HG03432 (cell line): ENCODE data around the gene ARAP1.

Experiments used
- ATAC-seq: cut with Tn5 transposase; IDR thresholded peaks from one replicate; pipeline ENCODE4 v1.9.1; 2021; ENCODE audit warnings: mild to moderate bottlenecking, moderate library complexity; ENCODE audit not compliant: unreplicated experiment

Gene ARAP1

DNA sequence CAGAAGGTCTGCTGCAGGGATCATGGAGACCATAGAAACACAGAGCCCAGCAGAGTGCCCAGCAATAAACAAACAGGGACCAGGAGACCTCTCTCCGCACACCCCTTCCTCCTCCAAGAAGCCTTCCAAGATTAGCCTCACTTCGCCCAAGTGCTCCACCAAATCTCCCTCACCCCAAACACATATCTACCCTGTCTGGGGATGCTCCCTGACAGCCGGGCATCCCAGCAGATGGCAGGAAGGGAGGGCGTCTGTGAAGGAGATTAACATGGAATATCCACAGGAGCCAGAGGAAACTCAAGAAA, 26.5 kb downstream of the ARAP1 start:
- ATAC-seq, result no peak

- ATAC-seq, result peak; percentile 32
Observed at GRCh38 chr11:72724851-72725723, 27.1 kb downstream of the ARAP1 start.

DNA sequence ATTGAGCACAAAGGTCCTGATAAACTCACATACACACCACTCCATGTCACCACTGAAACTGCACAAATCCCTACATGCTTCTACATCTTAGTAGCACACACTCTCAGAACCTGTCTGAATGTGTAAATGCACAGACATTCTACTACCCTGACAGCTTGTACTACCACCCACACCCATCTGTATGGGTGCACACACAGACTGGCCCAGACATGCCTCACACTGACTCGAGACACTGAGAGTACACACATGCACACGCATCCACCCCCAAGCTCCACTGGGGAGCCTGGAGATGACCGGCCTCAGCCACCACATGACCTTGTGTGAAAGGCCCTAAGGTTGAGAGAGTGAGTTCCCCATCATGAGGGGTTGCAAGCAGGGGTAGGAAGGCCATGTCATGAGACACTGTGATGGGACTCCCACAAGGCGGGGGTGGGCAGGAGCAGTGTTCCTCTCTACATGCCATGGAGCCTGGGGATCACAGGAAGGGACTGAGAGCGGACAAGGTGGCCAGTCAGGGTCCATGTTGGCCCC, 28.1 kb downstream of the ARAP1 start:
- ATAC-seq, result no peak

DNA sequence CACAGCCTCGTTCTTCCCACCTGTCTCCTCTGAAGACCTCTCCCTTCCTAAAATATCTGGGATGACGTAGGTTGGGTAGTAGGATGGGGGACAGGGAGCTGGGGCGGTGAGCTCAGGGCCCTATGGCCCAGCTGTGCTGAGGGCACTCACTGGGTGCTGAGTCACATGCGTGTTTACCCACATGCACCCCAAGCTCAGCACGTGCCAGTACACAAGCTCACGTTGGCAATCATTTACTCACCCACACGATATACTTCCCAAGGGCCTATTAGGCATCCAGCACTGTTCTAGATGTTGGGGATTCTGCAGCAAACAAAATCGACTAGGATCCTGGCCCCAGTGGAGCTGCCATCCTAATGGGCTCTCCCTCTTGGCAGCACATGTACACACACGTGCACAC, 28.7 kb downstream of the ARAP1 start:
- no peak for ATAC-seq

GRCh38 chr11:72722050-72722748, 30.0 kb downstream of the ARAP1 start:
- ATAC-seq, result peak; percentile 76

DNA sequence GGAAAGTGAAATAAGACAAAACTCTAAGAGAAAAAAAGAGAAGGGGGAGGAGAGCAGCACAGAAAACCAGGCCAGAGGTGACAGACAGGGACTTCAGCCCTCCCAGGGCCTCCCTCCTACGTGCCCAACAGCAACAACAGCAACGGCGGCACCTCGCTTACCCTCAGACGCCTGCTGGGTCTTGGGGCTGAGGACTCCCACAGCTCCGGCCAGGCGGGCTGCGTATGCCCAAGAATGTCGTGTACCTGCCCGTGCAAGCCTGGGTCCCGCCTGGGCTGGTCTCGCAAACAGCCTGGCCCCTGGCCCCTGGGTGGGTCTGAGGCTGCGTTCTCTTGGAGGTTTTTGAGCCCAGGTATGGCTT, 30.5 kb downstream of the ARAP1 start:
- ATAC-seq, result no peak

DNA sequence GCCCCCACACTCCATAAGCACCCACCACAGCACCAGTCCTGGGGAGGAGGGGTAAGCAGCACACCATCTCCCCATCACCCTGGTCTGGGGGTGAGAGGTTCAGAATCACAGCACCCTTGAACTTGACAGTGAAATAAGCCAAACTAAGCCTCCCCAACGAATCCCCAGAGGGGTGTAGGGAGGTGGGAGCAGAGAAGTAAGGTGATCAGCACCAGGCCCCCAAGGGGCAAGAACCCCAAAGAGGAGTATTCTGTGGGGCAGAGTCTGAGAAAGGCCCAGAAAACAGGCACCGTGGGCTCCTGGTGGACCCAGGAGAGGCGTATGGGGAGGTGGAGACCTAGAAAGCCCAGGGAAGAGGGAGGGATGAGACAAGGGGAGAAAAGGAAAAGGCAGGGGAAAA, 30.9 kb downstream of the ARAP1 start:
- no peak for ATAC-seq

GRCh38 chr11:72720784-72721183, 31.4 kb downstream of the ARAP1 start:
- ATAC-seq, result no peak

- ATAC-seq, result no peak
Observed at GRCh38 chr11:72720047-72720446, 32.2 kb downstream of the ARAP1 start.

DNA sequence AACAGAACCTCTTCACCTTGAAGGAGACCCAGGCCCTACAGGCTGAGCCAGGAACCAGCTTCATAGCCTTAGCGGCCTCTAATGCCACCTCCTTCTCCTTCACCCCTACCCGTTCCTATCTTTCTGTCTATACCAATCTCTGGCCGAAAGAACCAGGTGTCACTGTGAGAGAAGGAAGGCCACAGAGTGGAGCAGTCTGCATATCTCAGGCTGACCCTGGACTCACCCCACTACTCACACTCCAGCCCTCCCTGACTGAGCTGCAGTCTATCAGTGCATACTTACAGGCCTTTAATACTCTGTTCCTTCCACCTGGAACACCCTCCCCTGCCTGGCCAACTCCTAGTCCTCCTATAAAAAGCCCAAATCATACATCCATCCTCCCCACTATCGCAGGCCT, 32.7 kb downstream of the ARAP1 start:
- ATAC-seq, result no peak

- ATAC-seq, result no peak
Observed at GRCh38 chr11:72719144-72719543, 33.1 kb downstream of the ARAP1 start.

DNA sequence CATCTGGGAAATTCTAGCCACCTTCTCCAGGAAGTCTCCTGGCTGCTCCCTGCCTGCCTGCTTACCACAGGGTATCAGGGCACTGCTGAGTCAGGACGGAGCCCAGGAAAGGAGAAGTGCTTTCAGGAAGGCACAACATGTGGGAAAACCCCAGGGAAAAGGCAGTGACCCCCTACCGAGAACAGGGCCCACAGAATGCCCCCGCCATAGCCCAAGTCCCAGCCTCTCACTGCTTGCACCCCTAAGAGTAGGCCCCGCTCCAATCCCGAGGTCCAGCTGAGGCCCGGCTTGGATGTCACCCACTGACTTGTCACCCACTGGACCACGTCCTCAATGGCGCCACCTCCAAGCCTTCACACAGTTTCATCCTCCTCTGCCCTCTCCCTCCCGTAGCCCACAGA, 34.1 kb downstream of the ARAP1 start:
- ATAC-seq, result no peak

DNA sequence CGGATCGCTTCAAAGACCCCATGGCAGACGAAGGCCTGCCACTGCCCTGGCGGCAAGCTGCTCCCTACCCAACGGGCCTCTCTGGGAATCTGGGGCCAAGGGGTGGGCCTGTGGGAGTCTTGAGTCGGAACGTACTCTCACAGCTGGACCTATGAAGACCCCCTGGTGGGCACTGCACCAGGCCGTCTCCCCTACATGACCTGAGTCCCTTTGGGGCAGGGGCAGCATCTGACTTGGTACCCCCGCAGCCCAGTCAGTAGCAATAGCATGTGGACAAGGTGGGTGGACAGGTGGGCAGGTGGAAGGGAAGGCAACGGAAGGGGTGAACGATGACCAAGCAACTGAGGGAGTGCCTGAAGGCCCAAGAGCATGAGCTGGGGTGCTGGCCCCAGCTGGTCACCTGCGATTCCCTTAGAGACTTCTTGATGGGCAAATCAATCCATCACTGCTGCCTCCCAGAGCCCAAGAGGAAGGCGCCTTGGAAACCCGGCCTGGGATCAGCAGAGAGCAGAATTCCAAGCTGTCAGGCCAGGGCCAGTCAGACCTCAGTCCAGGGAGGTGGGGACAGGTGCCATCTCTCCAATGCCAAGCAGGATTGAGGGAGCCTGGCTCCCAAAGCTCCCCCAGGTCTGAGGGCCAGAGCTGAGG, 35.3 kb downstream of the ARAP1 start:
- ATAC-seq, result no peak

DNA sequence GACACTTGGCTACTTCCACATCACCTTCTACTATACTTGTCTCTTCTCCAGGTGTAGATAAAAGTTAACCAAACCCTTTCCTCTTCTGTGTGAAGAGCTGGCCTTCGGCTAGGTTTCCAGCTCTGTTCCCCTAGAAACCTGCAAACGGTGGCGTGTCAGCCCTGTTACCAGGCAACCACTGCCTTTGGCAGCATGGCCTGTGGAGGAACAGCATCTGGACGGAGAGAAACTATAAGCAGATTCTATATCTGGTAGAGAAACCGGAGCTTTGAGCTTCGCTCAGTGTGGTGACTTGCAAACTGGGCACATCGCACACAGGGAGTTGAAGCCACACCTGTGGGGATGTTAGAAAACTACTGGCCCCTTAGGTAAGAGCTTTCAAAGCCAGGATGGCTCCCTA, 35.9 kb downstream of the ARAP1 start:
- no peak for ATAC-seq

DNA sequence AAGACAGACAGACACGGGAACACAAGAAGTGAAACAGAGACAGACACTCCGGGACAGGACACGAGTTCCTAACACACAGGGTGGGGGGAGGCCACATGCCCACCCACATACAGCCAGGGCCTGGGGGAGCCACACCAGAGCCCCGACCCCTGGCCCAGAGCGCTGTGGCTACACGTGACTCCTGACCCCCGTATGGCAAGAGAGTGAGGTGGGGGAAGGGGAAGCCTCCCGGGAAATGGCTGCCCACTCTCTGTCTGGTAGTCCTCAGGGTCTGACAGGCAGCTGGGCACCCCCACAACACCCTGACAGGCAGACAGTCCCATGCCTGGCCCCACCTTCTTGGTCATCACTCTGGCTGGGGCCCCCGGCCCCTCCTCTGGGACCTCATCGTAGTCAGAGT, 39.4 kb downstream of the ARAP1 start:
- no peak for ATAC-seq

GRCh38 chr11:72712168-72712751, 39.9 kb downstream of the ARAP1 start:
- ATAC-seq, result no peak

DNA sequence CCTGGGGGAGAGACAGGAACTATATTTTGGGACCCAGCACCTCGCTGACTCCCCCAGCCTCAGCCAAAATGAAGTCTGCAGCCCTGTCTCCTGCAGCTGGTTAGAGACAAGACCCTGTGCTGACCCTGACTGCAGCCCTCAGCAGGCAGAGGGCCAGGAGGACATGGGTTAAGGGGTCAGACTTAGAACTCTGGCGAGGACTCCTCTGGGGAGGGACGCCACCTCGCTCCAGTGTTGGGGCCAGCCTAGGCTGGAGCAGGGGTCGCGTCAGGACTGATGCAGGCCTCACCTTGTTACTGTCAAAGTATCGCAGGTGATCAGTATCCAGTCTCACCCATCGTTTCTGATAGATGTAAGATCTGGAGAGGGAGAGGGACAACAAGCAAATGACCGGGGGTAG, 41.1 kb downstream of the ARAP1 start:
- ATAC-seq, result no peak

- no peak for ATAC-seq
Observed at GRCh38 chr11:72710278-72710677, 41.9 kb downstream of the ARAP1 start.

GRCh38 chr11:72709478-72710238, 42.5 kb downstream of the ARAP1 start:
- no peak for ATAC-seq

GRCh38 chr11:72707032-72707431, 45.2 kb downstream of the ARAP1 start:
- ATAC-seq, result no peak

- no peak for ATAC-seq
Observed at GRCh38 chr11:72706579-72706978, 45.6 kb downstream of the ARAP1 start.
